GM10266 (cell line): Measurements from ENCODE around the gene FASTK.

Source experiments
- DNase-seq: peaks from one replicate; pipeline ENCODE4 v3.0.0; 2012; ENCODE audit errors: extremely low spot score
- TF ChIP-seq, protein P1 (sequence below): IDR thresholded peaks from 2 replicates; pipeline ENCODE4 v1.5.1; 2012; ENCODE audit warnings: mild to moderate bottlenecking, low read depth; ENCODE audit not compliant: control insufficient read depth, insufficient read depth; ENCODE audit errors: missing control alignments

FASTK gene

DNA sequence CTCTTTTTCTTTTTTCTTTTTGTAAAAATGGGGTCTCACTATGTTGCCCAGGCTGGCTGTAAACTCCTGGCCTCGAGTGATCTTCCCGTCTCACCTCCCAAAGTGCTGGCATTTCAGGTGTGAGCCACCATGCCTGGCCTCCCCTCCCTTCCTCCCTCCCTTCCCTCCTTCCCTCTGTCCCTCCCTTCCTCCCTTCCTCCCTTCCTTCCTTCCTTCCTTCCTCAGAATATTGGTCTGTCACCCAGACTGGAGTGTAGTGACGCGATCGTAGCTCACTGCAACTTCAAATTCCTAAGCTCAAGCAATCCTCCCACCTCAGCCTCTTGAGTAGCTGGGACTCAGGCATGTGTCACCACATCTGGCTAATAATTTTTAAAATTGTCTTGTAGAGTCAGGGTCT lies 14.1 kb upstream of the FASTK start:
- no peak for DNase-seq
- TF ChIP-seq, protein P1, sequence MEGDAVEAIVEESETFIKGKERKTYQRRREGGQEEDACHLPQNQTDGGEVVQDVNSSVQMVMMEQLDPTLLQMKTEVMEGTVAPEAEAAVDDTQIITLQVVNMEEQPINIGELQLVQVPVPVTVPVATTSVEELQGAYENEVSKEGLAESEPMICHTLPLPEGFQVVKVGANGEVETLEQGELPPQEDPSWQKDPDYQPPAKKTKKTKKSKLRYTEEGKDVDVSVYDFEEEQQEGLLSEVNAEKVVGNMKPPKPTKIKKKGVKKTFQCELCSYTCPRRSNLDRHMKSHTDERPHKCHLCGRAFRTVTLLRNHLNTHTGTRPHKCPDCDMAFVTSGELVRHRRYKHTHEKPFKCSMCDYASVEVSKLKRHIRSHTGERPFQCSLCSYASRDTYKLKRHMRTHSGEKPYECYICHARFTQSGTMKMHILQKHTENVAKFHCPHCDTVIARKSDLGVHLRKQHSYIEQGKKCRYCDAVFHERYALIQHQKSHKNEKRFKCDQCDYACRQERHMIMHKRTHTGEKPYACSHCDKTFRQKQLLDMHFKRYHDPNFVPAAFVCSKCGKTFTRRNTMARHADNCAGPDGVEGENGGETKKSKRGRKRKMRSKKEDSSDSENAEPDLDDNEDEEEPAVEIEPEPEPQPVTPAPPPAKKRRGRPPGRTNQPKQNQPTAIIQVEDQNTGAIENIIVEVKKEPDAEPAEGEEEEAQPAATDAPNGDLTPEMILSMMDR: no peak

DNA sequence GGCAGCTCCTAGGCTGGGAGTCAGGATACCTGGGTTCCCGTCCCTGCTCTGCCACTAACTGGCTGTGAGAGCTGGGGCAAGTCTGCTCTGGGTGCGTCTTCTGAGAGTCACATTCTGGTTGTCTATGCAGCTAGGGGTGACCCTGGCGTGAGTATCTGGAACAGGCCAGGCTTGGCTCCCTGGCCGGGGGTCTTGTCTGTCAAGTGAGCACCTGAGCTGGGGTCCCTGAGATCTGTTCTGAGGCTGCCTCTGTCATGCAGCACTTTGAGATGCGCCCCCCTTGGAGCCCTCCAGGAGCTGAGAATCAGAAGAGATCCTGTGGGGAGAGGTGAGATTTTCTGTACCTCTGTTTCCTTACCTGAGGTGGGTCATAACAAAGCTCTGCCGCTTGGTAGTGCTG lies 13.1 kb upstream of the FASTK start:
- TF ChIP-seq, protein P1: no peak
- DNase-seq: no peak

DNA sequence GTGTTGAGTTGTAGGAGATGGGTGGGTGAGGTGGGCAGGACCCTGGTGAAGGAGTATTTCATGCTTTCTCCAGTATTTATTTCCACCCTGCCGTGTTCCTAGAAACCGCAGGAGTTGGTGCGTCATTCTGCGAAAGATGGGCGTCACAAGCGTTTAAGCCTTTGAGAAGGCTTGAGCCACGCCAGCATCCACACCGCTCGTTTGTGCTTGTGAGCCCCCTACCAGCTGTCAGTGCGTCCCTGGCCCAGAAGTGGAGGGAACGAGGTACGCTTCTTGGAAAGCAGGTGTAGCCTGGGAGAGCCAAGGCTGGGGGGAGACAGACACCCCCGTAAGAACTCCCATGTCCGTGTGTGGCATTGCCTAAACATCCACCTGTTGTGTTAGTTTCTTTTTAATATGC lies 11.4 kb upstream of the FASTK start:
- DNase-seq: no peak
- TF ChIP-seq, protein P1: no peak

DNA sequence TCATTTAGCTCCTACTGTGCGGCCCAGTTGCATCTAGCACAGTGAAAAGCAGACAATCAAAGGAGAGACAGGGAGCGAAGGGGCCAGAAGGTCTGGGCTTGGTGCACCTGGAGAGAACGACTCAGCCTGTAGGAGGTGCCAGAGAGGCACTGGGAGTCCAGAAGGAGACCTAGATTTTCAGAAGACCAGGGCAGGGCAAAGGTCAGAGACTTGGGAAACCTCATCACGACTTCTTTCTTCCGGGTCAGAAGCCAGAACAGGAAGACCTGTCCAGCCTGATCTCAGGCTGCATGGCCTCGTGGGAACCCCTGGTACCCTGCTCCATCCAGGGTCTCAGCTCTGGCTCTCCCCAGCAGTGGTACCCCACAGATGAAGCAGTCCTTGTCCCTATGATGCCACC lies 10.8 kb upstream of the FASTK start:
- no peak for DNase-seq
- TF ChIP-seq, protein P1: peak; percentile 60

DNA sequence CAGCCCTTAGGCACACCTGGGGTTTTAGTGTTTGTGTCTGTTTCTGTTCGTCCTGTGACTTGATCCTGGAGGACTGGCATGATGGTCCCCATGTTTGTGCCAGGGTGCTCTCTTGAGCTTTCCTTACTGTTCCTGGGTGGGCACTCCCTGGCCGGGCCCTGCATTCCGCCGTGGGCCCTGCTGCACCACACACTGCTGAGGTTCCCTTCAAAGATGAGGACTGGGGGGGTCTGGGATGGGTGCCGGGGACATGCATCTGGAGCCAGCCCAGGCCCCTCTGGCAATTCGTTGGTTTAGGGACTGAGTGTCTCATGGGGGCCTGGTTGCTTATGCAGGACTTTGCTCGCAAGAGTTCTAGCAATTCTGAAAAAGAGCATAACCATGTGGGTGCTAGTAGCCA lies 10.4 kb upstream of the FASTK start:
- TF ChIP-seq, protein P1: no peak

DNA sequence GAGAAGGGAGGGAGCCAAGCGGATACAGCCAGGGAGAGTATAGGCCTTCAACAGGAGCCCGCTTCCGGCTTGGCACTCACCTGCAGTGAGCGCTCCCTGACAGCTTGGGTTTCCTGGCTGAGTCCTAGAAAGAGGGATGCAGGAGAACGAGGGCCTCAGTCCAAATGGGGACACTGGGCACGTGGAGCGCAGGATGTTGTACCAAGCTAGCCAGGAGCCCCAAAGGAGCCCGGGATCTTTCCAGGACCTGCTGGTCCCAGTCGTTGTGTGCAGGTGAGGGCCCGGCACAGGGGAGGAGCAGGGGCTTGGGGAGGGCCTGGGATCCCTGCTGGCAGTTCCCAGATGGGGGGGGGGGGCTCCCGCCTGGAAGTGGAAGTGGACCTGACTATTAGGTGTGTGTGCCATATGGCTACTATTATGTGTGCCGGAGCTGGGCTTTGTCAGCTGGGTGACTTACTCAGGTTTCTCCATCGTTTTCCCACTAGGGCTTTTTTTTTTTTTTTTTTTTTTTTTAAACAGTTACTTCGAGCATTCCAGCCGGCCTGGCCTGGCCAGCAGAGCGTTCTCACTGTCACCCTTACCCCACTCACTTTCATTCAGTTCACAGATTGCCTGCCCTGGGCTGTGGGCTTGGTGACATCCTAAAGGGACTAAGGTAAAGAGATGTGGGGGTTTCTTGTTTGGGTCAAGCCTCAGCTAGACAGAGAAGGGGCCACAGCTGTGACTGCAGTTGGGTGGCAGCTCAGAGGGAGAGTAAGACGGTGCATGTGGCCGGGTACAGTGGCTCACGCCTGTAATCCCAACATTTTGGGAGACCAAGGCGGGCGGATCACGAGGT lies 9.5 kb upstream of the FASTK start:
- TF ChIP-seq, protein P1: no peak
- DNase-seq: no peak

More for the DNA sequence above, 10.4 kb upstream of the FASTK start:
- no peak for DNase-seq
